ENCODE data around the gene PLEK2. TPM values are rescaled to one million over a fixed set of nuclear protein-coding genes. Genes with fewer than 3 reads are reported as not detected.
"Not testable (repeated sequence)": the region's sequence is repeated elsewhere in the genome, so short reads cannot be mapped to it uniquely, and the experiment has no call there.

PLEK2 gene
- polyA plus RNA-seq, 1 donor (not counting 4 experiments of a cell fraction or from before 2014, with no cell fraction given): 219 TPM

- FAIRE-seq (no peak), DNase-seq (ENCODE audit: low read depth, low spot score) (no peak)
- H2AFZ ChIP-seq (ENCODE audit: control insufficient read depth, low read length): peak overlapping the region; percentile 30
These were observed 4.1 kb upstream of the PLEK2 start for GRCh38 chr14:67416085-67416484.

GRCh38 chr14:67415610-67416009, 3.6 kb upstream of the PLEK2 start:
- H3K9me1 ChIP-seq (ENCODE audit: control insufficient read depth, extremely low read depth, insufficient read depth, low read length); DNase-seq (ENCODE audit: low read depth, low spot score); H3K27ac ChIP-seq (ENCODE audit: control insufficient read depth, insufficient read depth, low read length); H3K9me3 ChIP-seq (ENCODE audit: control insufficient read depth, low read depth, low read length); H4K20me1 ChIP-seq (ENCODE audit: control insufficient read depth, extremely low read depth, insufficient read depth, low read length); H3K9ac ChIP-seq (ENCODE audit: control insufficient read depth, extremely low read depth, insufficient read depth, low read length); H2AFZ ChIP-seq (ENCODE audit: control insufficient read depth, low read length); H3K4me3 ChIP-seq (ENCODE audit: control insufficient read depth in 2 of 3, extremely low read depth in 1 of 3, insufficient read depth in 2 of 3, low read depth in 1 of 3, low read length in 3 of 3); FAIRE-seq; H3K27me3 ChIP-seq (ENCODE audit: control insufficient read depth, extremely low read depth, insufficient read depth, low read length); H3K4me2 ChIP-seq (ENCODE audit: control insufficient read depth, extremely low read depth, insufficient read depth, low read depth, low read length); dilution Hi-C loops (cut with MboI; ENCODE audit: extremely low pct_ligation_motif_present, low sequenced_read_pairs); H3K36me3 ChIP-seq (ENCODE audit: control insufficient read depth in 2 of 2, extremely low read depth in 1 of 2, insufficient read depth in 2 of 2, low read length in 2 of 2): not testable (repeated sequence)
- H3K4me1 ChIP-seq (ENCODE audit: control insufficient read depth, extremely low read depth, insufficient read depth, low read length): peaks cover 69% of the 10 kb centered on the region
- H3K79me2 ChIP-seq (ENCODE audit: control insufficient read depth, insufficient read depth, low read length): peaks cover 20% of the 10 kb centered on the region

More at GRCh38 chr14:67416085-67416484, 4.1 kb upstream of the PLEK2 start:
- dilution Hi-C loops (cut with MboI; ENCODE audit: extremely low pct_ligation_motif_present, low sequenced_read_pairs): no loop called here
- Histone ChIP-seq H3K4me3 (ENCODE audit: control insufficient read depth in 2 of 3, extremely low read depth in 1 of 3, insufficient read depth in 2 of 3, low read depth in 1 of 3, low read length in 3 of 3) (no peak overlapping the region), H3K27ac (ENCODE audit: control insufficient read depth, insufficient read depth, low read length) (peak overlapping the region; percentile 37), H3K79me2 (ENCODE audit: control insufficient read depth, insufficient read depth, low read length) (peaks cover 16% of the 10 kb centered on the region), H3K9ac (ENCODE audit: control insufficient read depth, extremely low read depth, insufficient read depth, low read length) (no peak overlapping the region), H3K36me3 (ENCODE audit: control insufficient read depth in 2 of 2, extremely low read depth in 1 of 2, insufficient read depth in 2 of 2, low read length in 2 of 2) (no peaks in the 10 kb centered on the region), H4K20me1 (ENCODE audit: control insufficient read depth, extremely low read depth, insufficient read depth, low read length) (no peaks in the 10 kb centered on the region), H3K4me2 (ENCODE audit: control insufficient read depth, extremely low read depth, insufficient read depth, low read depth, low read length) (peak overlapping the region; percentile 33), H3K27me3 (ENCODE audit: control insufficient read depth, extremely low read depth, insufficient read depth, low read length) (no peaks in the 10 kb centered on the region), H3K4me1 (ENCODE audit: control insufficient read depth, extremely low read depth, insufficient read depth, low read length) (peaks cover 69% of the 10 kb centered on the region), H3K9me3 (ENCODE audit: control insufficient read depth, low read depth, low read length) (no peaks in the 10 kb centered on the region), H3K9me1 (ENCODE audit: control insufficient read depth, extremely low read depth, insufficient read depth, low read length) (no peaks in the 10 kb centered on the region)
- TF ChIP-seq EZH2 (IDR thresholded peaks at IDR 0.05; ENCODE audit: low read length) (no peak), CTCF (optimal IDR thresholded peaks at IDR 0.05 in 1 of 3, IDR thresholded peaks at IDR 0.05 in 1 of 3, conservative IDR thresholded peaks at IDR 0.05 in 1 of 3; ENCODE audit: extremely low read depth in 1 of 3, insufficient read depth in 2 of 3, low read length in 3 of 3) (no peak)
